HepG2 (cell line): ENCODE data around the gene NEAT1. TPM values are rescaled to one million over a fixed set of nuclear protein-coding genes. Genes with fewer than 3 reads are reported as not detected.

ENCODE experiments used
- DNMT1 ChIP-seq: sonication (generic); formaldehyde crosslinking; IDR thresholded peaks from 2 replicates; pipeline ENCODE4 v1.5.1; 2020; ENCODE audit warnings: mild to moderate bottlenecking, missing genetic modification reagents
- JUNB ChIP-seq: sonication (generic); formaldehyde crosslinking; IDR thresholded peaks from 2 replicates; pipeline ENCODE4 v1.8.0; 2022; ENCODE audit warnings: missing genetic modification reagents, mild to moderate bottlenecking, borderline replicate concordance
- KIAA2018 ChIP-seq: sonication (generic); formaldehyde crosslinking; IDR thresholded peaks from 2 replicates; pipeline ENCODE4 v1.5.0; 2020; ENCODE audit warnings: mild to moderate bottlenecking, missing genetic modification reagents, borderline replicate concordance
- MXD1 ChIP-seq: sonication (generic); formaldehyde crosslinking; IDR thresholded peaks from 2 replicates; pipeline ENCODE4 v1.4.0; 2020; ENCODE audit warnings: mild to moderate bottlenecking, missing genetic modification reagents
- PHF5A ChIP-seq: IDR thresholded peaks from one replicate; pipeline ENCODE4 v1.6.1; 2018; ENCODE audit warnings: low read depth, missing genetic modification reagents; ENCODE audit not compliant: unreplicated experiment
- SATB2 ChIP-seq: sonication (generic); formaldehyde crosslinking; IDR thresholded peaks from 2 replicates; pipeline ENCODE4 v1.5.0; 2020; ENCODE audit warnings: missing genetic modification reagents
- SETDB1 ChIP-seq: sonication (generic); formaldehyde crosslinking; IDR thresholded peaks from 2 replicates; pipeline ENCODE4 v1.5.1; 2020; ENCODE audit warnings: missing genetic modification reagents, mild to moderate bottlenecking, borderline replicate concordance
- SMARCC2 ChIP-seq: fragments of 450-650 bp; IDR thresholded peaks from 2 replicates; pipeline ENCODE4 v1.6.1; 2017; ENCODE audit warnings: antibody characterized with exemption, mild to moderate bottlenecking
- SRSF1 ChIP-seq: fragments of 200-400 bp; formaldehyde crosslinking; optimal IDR thresholded peaks from 2 replicates; pipeline ENCODE3; 2017; ENCODE audit warnings: mild to moderate bottlenecking, low read depth, low read length, moderate library complexity
- ZBTB1 ChIP-seq: sonication (generic); formaldehyde crosslinking; IDR thresholded peaks from 2 replicates; pipeline ENCODE4 v1.4.0; 2020; ENCODE audit warnings: missing genetic modification reagents, borderline replicate concordance
- ZBTB26 ChIP-seq: IDR thresholded peaks from 2 replicates; pipeline ENCODE4 v1.6.1; 2016; ENCODE audit warnings: missing compliant biosample characterization, missing genetic modification reagents, borderline replicate concordance
- ZBTB44 ChIP-seq: sonication (generic); formaldehyde crosslinking; IDR thresholded peaks from 2 replicates; pipeline ENCODE4 v1.4.0; 2020; ENCODE audit warnings: missing genetic modification reagents
- ZC3H13 ChIP-seq: sonication (generic); formaldehyde crosslinking; IDR thresholded peaks from 2 replicates; pipeline ENCODE4 v1.8.1; 2023; ENCODE audit warnings: mild to moderate bottlenecking, missing genetic modification reagents, moderate library complexity
- ZC3H4 ChIP-seq: sonication (generic); formaldehyde crosslinking; IDR thresholded peaks from 2 replicates; pipeline ENCODE4 v1.4.0; 2020; ENCODE audit warnings: missing genetic modification reagents, borderline replicate concordance
- ZNF720 ChIP-seq: sonication (generic); formaldehyde crosslinking; IDR thresholded peaks from 2 replicates; pipeline ENCODE4 v1.4.0; 2020; ENCODE audit warnings: missing genetic modification reagents
- ZNF775 ChIP-seq: sonication (generic); formaldehyde crosslinking; IDR thresholded peaks from 2 replicates; pipeline ENCODE4 v1.4.0; 2020; ENCODE audit warnings: missing genetic modification reagents, mild to moderate bottlenecking, moderate library complexity, borderline replicate concordance
- ZSCAN20 ChIP-seq: sonication (generic); formaldehyde crosslinking; IDR thresholded peaks from 2 replicates; pipeline ENCODE4 v1.4.0; 2020; ENCODE audit warnings: missing genetic modification reagents, mild to moderate bottlenecking, borderline replicate concordance
- polyA plus RNA-seq, 8 experiments: library from polyadenylated mRNA; depleted of rRNA in 3 of 8; stranded (reverse) in 7 of 8; unstranded in 1 of 8; fragments of >200 nt; fragmentation: Illumina TruSeq in 4 of 8; extraction: Trizol in 4 of 8; gene quantifications; 2 replicates each; pipeline versions ENCODE4 v1.2.1 to v1.2.3, GENCODE V29; 2011 to 2016; ENCODE audit warnings: low read depth in 4 of 8, missing spikeins in 1 of 8, mixed read lengths in 1 of 8; ENCODE audit not compliant: insufficient read depth in 1 of 8
- total RNA-seq, 5 experiments: library from RNA; depleted of rRNA; stranded (reverse); fragments of >200 nt; fragmentation: Illumina TruSeq; extraction: Trizol; gene quantifications; 2 replicates each; pipeline ENCODE4 v1.2.3, GENCODE V29; 2016; ENCODE audit warnings: low read depth in 1 of 5
- TF ChIP-seq, protein P1 (sequence below): sonication (generic); formaldehyde crosslinking; IDR thresholded peaks from 2 replicates; pipeline ENCODE4 v1.4.0; 2020; ENCODE audit warnings: missing genetic modification reagents

The NEAT1 gene
- total and polyA plus RNA-seq, 2 of the 13 experiments (the other 11 are each of a cell fraction or from before 2014, with no cell fraction given) = 20.5 to 41.2 TPM

DNA sequence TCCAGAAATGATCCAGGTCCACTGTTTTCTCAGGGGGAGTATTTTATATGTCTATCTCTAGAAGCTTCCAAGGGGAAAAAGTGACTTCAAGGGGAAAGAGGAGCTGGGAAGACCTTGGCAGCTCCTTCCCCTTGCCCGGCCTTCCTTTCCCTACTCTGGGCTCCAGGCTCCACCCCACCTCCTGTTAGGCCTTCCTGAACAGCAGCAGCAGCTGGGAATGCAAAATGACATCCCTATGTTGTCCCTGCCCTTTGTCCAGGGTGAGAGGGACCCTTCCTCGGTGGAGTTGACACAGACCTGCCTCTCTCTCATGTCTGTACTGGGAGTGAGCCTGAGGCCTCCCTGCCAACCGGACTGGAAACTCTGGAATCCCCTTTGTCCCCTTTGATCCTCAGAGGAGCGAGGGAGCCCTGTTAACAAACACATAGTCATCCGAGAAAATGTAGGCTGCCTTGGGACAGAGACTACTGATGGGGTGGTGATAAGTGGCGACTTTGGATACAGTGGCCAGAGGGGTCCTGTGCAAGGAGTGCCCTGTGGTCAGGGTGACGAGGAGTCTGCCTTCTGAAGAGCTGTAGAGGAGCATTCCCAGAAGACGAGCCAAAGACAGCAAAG, 67.2 kb downstream of the NEAT1 start (continued):
- TF ChIP-seq ZBTB44 = no peak
- no peak for TF ChIP-seq SMARCC2
- TF ChIP-seq, protein P1, sequence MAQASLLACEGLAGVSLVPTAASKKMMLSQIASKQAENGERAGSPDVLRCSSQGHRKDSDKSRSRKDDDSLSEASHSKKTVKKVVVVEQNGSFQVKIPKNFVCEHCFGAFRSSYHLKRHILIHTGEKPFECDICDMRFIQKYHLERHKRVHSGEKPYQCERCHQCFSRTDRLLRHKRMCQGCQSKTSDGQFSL = no peak
- no peak; the same call in 1 of the 2 replicates for TF ChIP-seq ZSCAN20 (CRISPR knock-in tag)
- no peak for TF ChIP-seq ZNF720 (CRISPR knock-in tag)
- peak; percentile 15; the same call in 1 of the 2 replicates for TF ChIP-seq ZC3H4 (CRISPR knock-in tag)
- no peak for TF ChIP-seq SRSF1
- no peak for TF ChIP-seq DNMT1 (CRISPR knock-in tag)
- no peak for TF ChIP-seq SATB2 (CRISPR knock-in tag)
- no peak for TF ChIP-seq ZBTB1 (CRISPR knock-in tag)
- TF ChIP-seq ZBTB26 (CRISPR knock-in tag) = no peak
- no peak for TF ChIP-seq SETDB1 (CRISPR knock-in tag)
- TF ChIP-seq MXD1 (CRISPR knock-in tag) = no peak
- TF ChIP-seq ZNF775 (CRISPR knock-in tag) = no peak
- no peak for TF ChIP-seq KIAA2018 (CRISPR knock-in tag)
- no peak for TF ChIP-seq ZC3H13 (CRISPR knock-in tag)
- no peak for TF ChIP-seq PHF5A (CRISPR knock-in tag)
- no peak for TF ChIP-seq JUNB (CRISPR knock-in tag)
